ENCODE measurements around the gene EFCAB8. TPM values are rescaled to one million over a fixed set of nuclear protein-coding genes. Genes with fewer than 3 reads are reported as not detected.
"Not testable (repeated sequence)": the region's sequence is repeated elsewhere in the genome, so short reads cannot be mapped to it uniquely, and the experiment has no call there.

The EFCAB8 gene
- polyA plus RNA-seq, 4 donors = 0.01 to 0.38 (median 0.22) TPM; not detected in 1

- H3K27me3 ChIP-seq (ENCODE audit: control insufficient read depth in 3 of 3, insufficient read depth in 3 of 3, low read length in 3 of 3); H3K4me3 ChIP-seq (ENCODE audit: low read depth in 1 of 3, low read length in 3 of 3); H3K4me1 ChIP-seq (ENCODE audit: control insufficient read depth in 3 of 3, insufficient read depth in 2 of 3, low read depth in 1 of 3, low read length in 2 of 3); DNase-seq; H3K27ac ChIP-seq (ENCODE audit: low read depth in 1 of 3, low read length in 2 of 3); FAIRE-seq; H3K36me3 ChIP-seq (ENCODE audit: control insufficient read depth in 3 of 3, insufficient read depth in 2 of 3, low read depth in 1 of 3, low read length in 3 of 3): not testable (repeated sequence)
- WGBS, 3 donors = 16 to 60% (median 42%) methylated on average over 4 of the region's 4 CpGs
- peaks cover 0 to 10% of the 10 kb centered on the region in 2 donors for H3K9me3 ChIP-seq (ENCODE audit: control insufficient read depth in 2 of 2, insufficient read depth in 1 of 2, low read depth in 1 of 2, low read length in 1 of 2)
These were observed 116.4 kb downstream of the EFCAB8 start for GRCh38 chr20:32975121-32975520.

GRCh38 chr20:32975698-32976674 is 117.3 kb downstream of the EFCAB8 start:
- no peaks in the 10 kb centered on the region for H3K36me3 ChIP-seq (ENCODE audit: control insufficient read depth in 3 of 3, insufficient read depth in 2 of 3, low read depth in 1 of 3, low read length in 3 of 3)
- DNase-seq (no peak), FAIRE-seq (no peak)
- no peak overlapping the region for H3K4me3 ChIP-seq (ENCODE audit: low read depth in 1 of 3, low read length in 3 of 3)
- WGBS, 3 donors = 78 to 85% (median 81%) methylated on average over 15 of the region's 15 CpGs
- no peaks in the 10 kb centered on the region for H3K27me3 ChIP-seq (ENCODE audit: control insufficient read depth in 3 of 3, insufficient read depth in 3 of 3, low read length in 3 of 3)
- H3K27ac ChIP-seq (ENCODE audit: low read depth in 1 of 3, low read length in 2 of 3) = no peak overlapping the region
- no peaks in the 10 kb centered on the region for H3K4me1 ChIP-seq (ENCODE audit: control insufficient read depth in 3 of 3, insufficient read depth in 2 of 3, low read depth in 1 of 3, low read length in 2 of 3)
- H3K9me3 ChIP-seq (ENCODE audit: control insufficient read depth in 2 of 2, insufficient read depth in 1 of 2, low read depth in 1 of 2, low read length in 1 of 2) = peaks cover 0 to 10% of the 10 kb centered on the region in 2 donors

GRCh38 chr20:32976746-32977145 is 118.0 kb downstream of the EFCAB8 start:
- 66 to 71% (median 69%) methylated on average over 6 of the region's 6 CpGs for WGBS, 3 donors
- no peak overlapping the region for H3K27ac ChIP-seq (ENCODE audit: low read depth in 1 of 3, low read length in 2 of 3)
- no peaks in the 10 kb centered on the region for H3K27me3 ChIP-seq (ENCODE audit: control insufficient read depth in 3 of 3, insufficient read depth in 3 of 3, low read length in 3 of 3)
- no peaks in the 10 kb centered on the region for H3K4me1 ChIP-seq (ENCODE audit: control insufficient read depth in 3 of 3, insufficient read depth in 2 of 3, low read depth in 1 of 3, low read length in 2 of 3)
- H3K36me3 ChIP-seq (ENCODE audit: control insufficient read depth in 3 of 3, insufficient read depth in 2 of 3, low read depth in 1 of 3, low read length in 3 of 3) = no peaks in the 10 kb centered on the region
- peaks cover 0 to 10% of the 10 kb centered on the region in 2 donors for H3K9me3 ChIP-seq (ENCODE audit: control insufficient read depth in 2 of 2, insufficient read depth in 1 of 2, low read depth in 1 of 2, low read length in 1 of 2)
- DNase-seq = no peak
- no peak overlapping the region for H3K4me3 ChIP-seq (ENCODE audit: low read depth in 1 of 3, low read length in 3 of 3)
- no peak for FAIRE-seq

GRCh38 chr20:32977281-32978008 is 118.7 kb downstream of the EFCAB8 start:
- H3K4me1 ChIP-seq (ENCODE audit: control insufficient read depth in 3 of 3, insufficient read depth in 2 of 3, low read depth in 1 of 3, low read length in 2 of 3) = no peaks in the 10 kb centered on the region
- no peak overlapping the region for H3K27ac ChIP-seq (ENCODE audit: low read depth in 1 of 3, low read length in 2 of 3)
- H3K36me3 ChIP-seq (ENCODE audit: control insufficient read depth in 3 of 3, insufficient read depth in 2 of 3, low read depth in 1 of 3, low read length in 3 of 3) = no peaks in the 10 kb centered on the region
- H3K4me3 ChIP-seq (ENCODE audit: low read depth in 1 of 3, low read length in 3 of 3) = no peak overlapping the region
- no peak for FAIRE-seq
- no peaks in the 10 kb centered on the region for H3K27me3 ChIP-seq (ENCODE audit: control insufficient read depth in 3 of 3, insufficient read depth in 3 of 3, low read length in 3 of 3)
- H3K9me3 ChIP-seq (ENCODE audit: control insufficient read depth in 2 of 2, insufficient read depth in 1 of 2, low read depth in 1 of 2, low read length in 1 of 2) = peaks cover 0 to 10% of the 10 kb centered on the region in 2 donors
- no peak for DNase-seq
- WGBS, 3 donors = 82 to 89% (median 84%) methylated on average over 13 of the region's 13 CpGs

- no peaks in the 10 kb centered on the region for H3K27me3 ChIP-seq (ENCODE audit: control insufficient read depth in 3 of 3, insufficient read depth in 3 of 3, low read length in 3 of 3)
- WGBS, 3 donors = 77 to 87% (median 83%) methylated on average over 7 of the region's 7 CpGs
- no peaks in the 10 kb centered on the region for H3K36me3 ChIP-seq (ENCODE audit: control insufficient read depth in 3 of 3, insufficient read depth in 2 of 3, low read depth in 1 of 3, low read length in 3 of 3)
- FAIRE-seq (no peak), DNase-seq (no peak)
- H3K27ac ChIP-seq (ENCODE audit: low read depth in 1 of 3, low read length in 2 of 3) = no peak overlapping the region
- no peak overlapping the region for H3K4me3 ChIP-seq (ENCODE audit: low read depth in 1 of 3, low read length in 3 of 3)
- peaks cover 0 to 10% of the 10 kb centered on the region in 2 donors for H3K9me3 ChIP-seq (ENCODE audit: control insufficient read depth in 2 of 2, insufficient read depth in 1 of 2, low read depth in 1 of 2, low read length in 1 of 2)
- no peaks in the 10 kb centered on the region for H3K4me1 ChIP-seq (ENCODE audit: control insufficient read depth in 3 of 3, insufficient read depth in 2 of 3, low read depth in 1 of 3, low read length in 2 of 3)
These were observed 119.2 kb downstream of the EFCAB8 start for GRCh38 chr20:32978009-32978335.

GRCh38 chr20:32979201-32979998 is 120.7 kb downstream of the EFCAB8 start:
- Histone ChIP-seq H3K27me3 (ENCODE audit: control insufficient read depth in 3 of 3, insufficient read depth in 3 of 3, low read length in 3 of 3) (no peaks in the 10 kb centered on the region), H3K4me1 (ENCODE audit: control insufficient read depth in 3 of 3, insufficient read depth in 2 of 3, low read depth in 1 of 3, low read length in 2 of 3) (no peaks in the 10 kb centered on the region), H3K36me3 (ENCODE audit: control insufficient read depth in 3 of 3, insufficient read depth in 2 of 3, low read depth in 1 of 3, low read length in 3 of 3) (no peaks in the 10 kb centered on the region), H3K9me3 (ENCODE audit: control insufficient read depth in 2 of 2, insufficient read depth in 1 of 2, low read depth in 1 of 2, low read length in 1 of 2) (peaks cover 0 to 10% of the 10 kb centered on the region in 2 donors), H3K27ac (ENCODE audit: low read depth in 1 of 3, low read length in 2 of 3) (no peak overlapping the region), H3K4me3 (ENCODE audit: low read depth in 1 of 3, low read length in 3 of 3) (no peak overlapping the region)
- FAIRE-seq = no peak
- no peak for DNase-seq
- WGBS, 3 donors = 68 to 81% (median 75%) methylated on average over 9 of the region's 9 CpGs

GRCh38 chr20:32980131-32980941 is 121.6 kb downstream of the EFCAB8 start:
- FAIRE-seq = no peak
- DNase-seq = no peak
- 83 to 87% (median 86%) methylated on average over 19 of the region's 19 CpGs for WGBS, 3 donors
- Histone ChIP-seq H3K36me3 (ENCODE audit: control insufficient read depth in 3 of 3, insufficient read depth in 2 of 3, low read depth in 1 of 3, low read length in 3 of 3) (no peaks in the 10 kb centered on the region), H3K4me1 (ENCODE audit: control insufficient read depth in 3 of 3, insufficient read depth in 2 of 3, low read depth in 1 of 3, low read length in 2 of 3) (no peaks in the 10 kb centered on the region), H3K27ac (ENCODE audit: low read depth in 1 of 3, low read length in 2 of 3) (no peak overlapping the region), H3K27me3 (ENCODE audit: control insufficient read depth in 3 of 3, insufficient read depth in 3 of 3, low read length in 3 of 3) (no peaks in the 10 kb centered on the region), H3K4me3 (ENCODE audit: low read depth in 1 of 3, low read length in 3 of 3) (no peak overlapping the region), H3K9me3 (ENCODE audit: control insufficient read depth in 2 of 2, insufficient read depth in 1 of 2, low read depth in 1 of 2, low read length in 1 of 2) (peaks cover 0 to 10% of the 10 kb centered on the region in 2 donors)
